WTC11 (cell line): ENCODE results near the gene ALAS1. TPM values are rescaled to one million over a fixed set of nuclear protein-coding genes. Genes with fewer than 3 reads are reported as not detected.

Experiments used
- ATAC-seq: fragments of 200-7000 bp; cut with Tn5 transposase; 2 replicates; pipeline ENCODE4 v1.10.0; 2021; ENCODE audit warnings: mild to moderate bottlenecking, moderate library complexity
- CTCF ChIA-PET: fragments of 300-600 bp; sonication (Branson Sonifier 250); formaldehyde crosslinking; loops from one replicate; lab custom pipeline; 2021; ENCODE audit warnings: antibody characterized with exemption; lab: Charles Lee
- POLR2A ChIA-PET: fragments of 350-600 bp; sonication (Branson Sonifier 250); formaldehyde crosslinking; loops from one replicate; lab custom pipeline; 2021; ENCODE audit warnings: antibody characterized with exemption; lab: Charles Lee
- DNase-seq: peaks from one replicate; pipeline ENCODE4 v3.0.0; 2021; ENCODE audit warnings: low spot score
- H3K27ac Mint-ChIP-seq: 2 replicates; pipeline ENCODE4 v1.8.0; 2021; ENCODE audit warnings: mixed read lengths
- H3K27me3 Mint-ChIP-seq: 2 replicates; pipeline ENCODE4 v1.8.0; 2021; ENCODE audit warnings: low read depth, mild to moderate bottlenecking, moderate library complexity, mixed read lengths
- H3K36me3 Mint-ChIP-seq: 2 replicates; pipeline ENCODE4 v1.8.0; 2021; ENCODE audit warnings: mixed read lengths
- H3K4me1 Mint-ChIP-seq: 2 replicates; pipeline ENCODE4 v1.8.0; 2022; ENCODE audit warnings: mixed read lengths
- H3K4me3 Mint-ChIP-seq: 2 replicates; pipeline ENCODE4 v1.8.0; 2021; ENCODE audit warnings: mild to moderate bottlenecking, moderate library complexity, mixed read lengths
- H3K9me3 Mint-ChIP-seq: 2 replicates; pipeline ENCODE4 v1.8.0; 2021; ENCODE audit warnings: mixed read lengths
- ATF3 ChIP-seq: sonication (generic); formaldehyde crosslinking; conservative IDR thresholded peaks from 2 replicates; pipeline ENCODE4 v1.8.1; 2022; ENCODE audit warnings: mild to moderate bottlenecking, missing genetic modification reagents
- ATF6 ChIP-seq: sonication (generic); formaldehyde crosslinking; IDR thresholded peaks from 2 replicates; pipeline ENCODE4 v1.8.1; 2023; ENCODE audit warnings: mild to moderate bottlenecking, missing genetic modification reagents
- CBFB ChIP-seq: sonication (generic); formaldehyde crosslinking; IDR thresholded peaks from 2 replicates; pipeline ENCODE4 v1.8.1; 2022; ENCODE audit warnings: mild to moderate bottlenecking, low read depth, missing genetic modification reagents
- E2F1 ChIP-seq: sonication (generic); formaldehyde crosslinking; IDR thresholded peaks from 2 replicates; pipeline ENCODE4 v1.8.0; 2022; ENCODE audit warnings: mild to moderate bottlenecking, missing genetic modification reagents
- E2F4 ChIP-seq: sonication (generic); formaldehyde crosslinking; IDR thresholded peaks from 2 replicates; pipeline ENCODE4 v1.8.1; 2022; ENCODE audit warnings: low read depth, mild to moderate bottlenecking, moderate library complexity, missing genetic modification reagents, borderline replicate concordance
- ERG ChIP-seq: fragments of 250-450 bp; sonication (Bioruptor Pico); IDR thresholded peaks from 2 replicates; pipeline ENCODE4 v1.8.0; 2021; ENCODE audit warnings: mild to moderate bottlenecking
- FOXK1 ChIP-seq: sonication (generic); formaldehyde crosslinking; IDR thresholded peaks from 2 replicates; pipeline ENCODE4 v1.8.0; 2022; ENCODE audit warnings: mild to moderate bottlenecking, moderate library complexity, missing genetic modification reagents
- IRF1 ChIP-seq: sonication (generic); formaldehyde crosslinking; IDR thresholded peaks from 2 replicates; pipeline ENCODE4 v1.8.0; 2023; ENCODE audit warnings: missing genetic modification reagents
- IRF2 ChIP-seq: sonication (generic); formaldehyde crosslinking; IDR thresholded peaks from 2 replicates; pipeline ENCODE4 v1.8.0; 2022; ENCODE audit warnings: low read depth, missing genetic modification reagents, borderline replicate concordance
- JUN ChIP-seq: sonication (generic); formaldehyde crosslinking; IDR thresholded peaks from 2 replicates; pipeline ENCODE4 v1.8.0; 2023; ENCODE audit warnings: mild to moderate bottlenecking, missing genetic modification reagents
- NFATC4 ChIP-seq: fragments of 250-450 bp; sonication (Bioruptor Pico); IDR thresholded peaks from 2 replicates; pipeline ENCODE4 v1.9.0; 2021; ENCODE audit warnings: mild to moderate bottlenecking
- NR1H2 ChIP-seq: sonication (generic); formaldehyde crosslinking; IDR thresholded peaks from 2 replicates; pipeline ENCODE4 v1.9.0; 2021; ENCODE audit warnings: mild to moderate bottlenecking, moderate library complexity, missing genetic modification reagents
- SP1 ChIP-seq: sonication (generic); formaldehyde crosslinking; conservative IDR thresholded peaks from 2 replicates; pipeline ENCODE4 v1.8.1; 2022; ENCODE audit warnings: missing genetic modification reagents
- TP53 ChIP-seq: sonication (generic); formaldehyde crosslinking; IDR thresholded peaks from 2 replicates; pipeline ENCODE4 v1.8.1; 2023; ENCODE audit warnings: mild to moderate bottlenecking, missing genetic modification reagents
- USF2 ChIP-seq: sonication (generic); formaldehyde crosslinking; IDR thresholded peaks from 2 replicates; pipeline ENCODE4 v1.8.1; 2023; ENCODE audit warnings: mild to moderate bottlenecking, missing genetic modification reagents, moderate library complexity
- ZNF232 ChIP-seq: sonication (generic); formaldehyde crosslinking; IDR thresholded peaks from 2 replicates; pipeline ENCODE4 v1.8.0; 2022; ENCODE audit warnings: mild to moderate bottlenecking, missing genetic modification reagents
- ZNF263 ChIP-seq: sonication (generic); formaldehyde crosslinking; IDR thresholded peaks from 2 replicates; pipeline ENCODE4 v1.8.1; 2022; ENCODE audit warnings: low read depth, mild to moderate bottlenecking, moderate library complexity, missing genetic modification reagents
- ZNF396 ChIP-seq: fragments of 250-450 bp; sonication (Bioruptor Pico); IDR thresholded peaks from 2 replicates; pipeline ENCODE4 v1.8.0; 2021; ENCODE audit warnings: mild to moderate bottlenecking, moderate library complexity, borderline replicate concordance
- ZNF416 ChIP-seq: fragments of 250-450 bp; sonication (Bioruptor Pico); IDR thresholded peaks from 2 replicates; pipeline ENCODE4 v1.9.0; 2021; ENCODE audit warnings: mild to moderate bottlenecking, inconsistent platforms
- ZNF425 ChIP-seq: fragments of 250-450 bp; sonication (Bioruptor Pico); conservative IDR thresholded peaks from 2 replicates; pipeline ENCODE4 v1.9.0; 2021; ENCODE audit warnings: mild to moderate bottlenecking
- ZNF671 ChIP-seq: fragments of 250-450 bp; sonication (Bioruptor Pico); IDR thresholded peaks from 2 replicates; pipeline ENCODE4 v1.8.0; 2021; ENCODE audit warnings: mild to moderate bottlenecking
- total RNA-seq: library from RNA; stranded (reverse); gene quantifications from 3 replicates; pipeline ENCODE4 v1.2.3, GENCODE V29; 2021

ALAS1 gene
- total RNA-seq, 1 experiment from 2014 or later = 39.1 TPM

- DNase-seq = no peak
- ChIA-PET CTCF (interaction anchor here (0.6 to 9.1 kb wide), 16 partner anchors 12 to 213 kb away, joined by 3 to 222 read pairs (median 8); partner anchors contain the start of genes POC1A, PPM1M, TLR9 and WDR82), POLR2A (interaction anchor here (1.0 kb wide), 1 partner anchor 45 kb away, joined by 3 read pairs; the partner anchor contains the start of gene WDR82)
- Mint-ChIP-seq H3K4me3 (no peak overlapping the region), H3K4me1 (peaks cover 21% of the 10 kb centered on the region), H3K36me3 (peaks cover 13% of the 10 kb centered on the region), H3K9me3 (no peaks in the 10 kb centered on the region), H3K27ac (no peak overlapping the region), H3K27me3 (no peaks in the 10 kb centered on the region)
- TF ChIP-seq ZNF232 = no peak
- TF ChIP-seq E2F1 (CRISPR knock-in tag) = no peak
- no peak for TF ChIP-seq ZNF416 (CRISPR knock-in tag)
- no peak for ATAC-seq
Observed at GRCh38 chr3:52233108-52233591, 35.2 kb downstream of the ALAS1 start.

- no peaks in the 10 kb centered on the region for H3K27me3 Mint-ChIP-seq
- ChIA-PET CTCF (interaction anchor here (0.6 to 9.1 kb wide), 10 partner anchors 11 to 220 kb away, joined by 3 to 222 read pairs (median 6); partner anchors contain the start of genes PPM1M, TLR9, TNNC1 and WDR82), POLR2A (interaction anchor here (1.0 kb wide), 1 partner anchor 12 kb away, joined by 5 read pairs; the partner anchor contains the start of gene PPM1M)
- H3K4me1 Mint-ChIP-seq = peaks cover 26% of the 10 kb centered on the region
- DNase-seq (no peak), ATAC-seq (no peak)
- H3K27ac Mint-ChIP-seq = no peak overlapping the region
- H3K36me3 Mint-ChIP-seq = peaks cover 13% of the 10 kb centered on the region
- H3K9me3 Mint-ChIP-seq = no peaks in the 10 kb centered on the region
- no peak overlapping the region for H3K4me3 Mint-ChIP-seq
- TF ChIP-seq SP1 = no peak
- no peak for TF ChIP-seq NFATC4 (CRISPR knock-in tag)
- TF ChIP-seq USF2 = no peak
- TF ChIP-seq ZNF425 (CRISPR knock-in tag) = no peak
- TF ChIP-seq ZNF396 = no peak
- no peak for TF ChIP-seq ZNF671 (CRISPR knock-in tag)
- no peak for TF ChIP-seq ATF3 (CRISPR knock-in tag)
- no peak for TF ChIP-seq IRF1 (CRISPR knock-in tag)
- TF ChIP-seq CBFB (CRISPR knock-in tag) = no peak
- TF ChIP-seq ERG (CRISPR knock-in tag) = no peak
- TF ChIP-seq ATF6 (CRISPR knock-in tag) = no peak
- TF ChIP-seq IRF2 = no peak
- TF ChIP-seq NR1H2 (CRISPR knock-in tag) = no peak
- no peak for TF ChIP-seq TP53 (CRISPR knock-in tag)
- no peak for TF ChIP-seq JUN
- TF ChIP-seq FOXK1 (CRISPR knock-in tag) = no peak
- no peak for TF ChIP-seq ZNF263 (CRISPR knock-in tag)
- TF ChIP-seq E2F4 (CRISPR knock-in tag) = no peak
Observed at GRCh38 chr3:52233968-52234367, 36.0 kb downstream of the ALAS1 start.
